AML-193 (cell line): Measurements from ENCODE around the gene SLC9C2.
"Not testable (repeated sequence)": the region's sequence is repeated elsewhere in the genome, so short reads cannot be mapped to it uniquely, and the experiment has no call there.

Experiments
- DNase-seq, 2 experiments: peaks; one replicate each; lab custom pipeline; 2025; lab: John Stamatoyannopoulos, UW

The SLC9C2 gene

DNA sequence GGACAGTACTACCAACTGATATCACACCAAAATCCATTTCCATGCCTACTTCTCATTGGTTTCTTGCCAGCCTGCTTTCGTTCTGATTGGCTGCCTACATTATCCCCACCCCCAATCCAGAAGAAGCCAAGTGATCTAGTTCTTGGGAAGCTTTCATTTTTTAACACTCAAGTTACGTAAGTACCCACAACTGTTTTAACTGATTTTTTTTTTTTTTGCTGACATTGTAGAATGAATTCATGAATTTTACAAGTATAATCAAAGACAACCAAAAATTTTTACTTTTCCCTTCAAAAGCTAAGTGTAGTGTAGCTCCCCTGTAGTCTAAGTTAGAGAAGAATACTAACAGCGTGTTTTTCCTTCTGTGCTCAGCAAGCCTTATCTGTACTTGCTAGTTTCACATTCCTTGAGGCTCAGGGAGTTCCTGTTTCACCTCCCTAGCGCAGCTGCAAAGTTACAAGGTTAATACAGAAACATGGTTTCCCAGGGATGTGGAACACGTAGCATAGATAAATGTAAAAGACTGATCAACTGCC is at the start of gene SLC9C2:
Gene SLC9C2, minus strand, starts transcription at position 17 of the 536 bp plus-strand sequence. CDS start 1,296 bp downstream, outside the sequence.
- no peak for DNase-seq

DNA sequence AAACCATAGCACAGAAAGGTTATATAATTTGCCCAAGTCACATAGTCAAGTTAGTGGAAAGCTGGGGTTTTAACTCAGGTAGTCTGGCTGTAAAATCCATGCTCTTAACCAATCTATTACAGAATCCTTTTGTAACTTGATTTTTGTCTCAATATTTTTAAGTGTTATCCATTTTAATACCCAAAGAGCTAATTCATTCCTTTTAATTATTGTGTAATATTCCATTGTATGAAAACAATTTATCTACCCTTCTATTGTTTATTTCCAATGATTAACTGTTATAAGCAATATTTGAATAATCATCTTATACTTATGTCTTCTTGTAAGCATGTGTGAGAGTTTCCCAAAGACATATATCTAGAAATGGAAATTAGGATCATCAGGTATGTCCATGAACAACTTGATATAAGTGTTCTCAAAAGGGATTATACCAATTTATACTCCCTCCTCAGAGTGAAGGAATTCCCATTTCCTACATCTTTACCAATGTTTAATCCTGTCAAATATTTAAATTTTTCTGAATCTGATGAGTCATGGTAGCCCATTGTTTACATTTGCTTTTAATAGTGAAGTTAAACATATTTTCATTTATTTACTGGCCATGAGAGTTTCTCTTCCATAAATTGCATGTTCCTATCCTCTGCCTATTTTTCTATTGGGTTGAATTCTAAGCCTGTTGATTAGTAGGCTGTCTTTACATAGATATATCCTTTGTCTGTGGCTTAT is 46.2 kb upstream of the SLC9C2 start:
- no peak for DNase-seq

DNA sequence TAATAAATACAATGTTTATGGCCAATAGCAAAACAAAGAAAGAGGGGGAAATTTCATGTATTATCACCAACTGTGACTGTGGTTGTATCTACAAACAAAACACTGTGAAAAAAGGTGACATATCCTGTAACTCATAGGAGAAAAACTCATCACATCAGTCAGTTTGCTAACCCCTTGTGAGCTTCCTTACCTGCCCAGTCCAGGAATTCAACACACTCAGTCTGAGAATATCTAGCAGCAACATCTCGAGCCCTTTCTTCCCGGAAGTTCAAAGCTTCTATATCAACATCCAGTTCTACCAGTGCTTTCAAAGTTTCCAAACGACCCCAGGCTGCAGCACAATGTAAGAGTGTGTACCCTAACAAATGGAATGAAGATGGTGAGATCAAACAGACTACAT is 43.8 kb upstream of the SLC9C2 start:
- DNase-seq = no peak

DNA sequence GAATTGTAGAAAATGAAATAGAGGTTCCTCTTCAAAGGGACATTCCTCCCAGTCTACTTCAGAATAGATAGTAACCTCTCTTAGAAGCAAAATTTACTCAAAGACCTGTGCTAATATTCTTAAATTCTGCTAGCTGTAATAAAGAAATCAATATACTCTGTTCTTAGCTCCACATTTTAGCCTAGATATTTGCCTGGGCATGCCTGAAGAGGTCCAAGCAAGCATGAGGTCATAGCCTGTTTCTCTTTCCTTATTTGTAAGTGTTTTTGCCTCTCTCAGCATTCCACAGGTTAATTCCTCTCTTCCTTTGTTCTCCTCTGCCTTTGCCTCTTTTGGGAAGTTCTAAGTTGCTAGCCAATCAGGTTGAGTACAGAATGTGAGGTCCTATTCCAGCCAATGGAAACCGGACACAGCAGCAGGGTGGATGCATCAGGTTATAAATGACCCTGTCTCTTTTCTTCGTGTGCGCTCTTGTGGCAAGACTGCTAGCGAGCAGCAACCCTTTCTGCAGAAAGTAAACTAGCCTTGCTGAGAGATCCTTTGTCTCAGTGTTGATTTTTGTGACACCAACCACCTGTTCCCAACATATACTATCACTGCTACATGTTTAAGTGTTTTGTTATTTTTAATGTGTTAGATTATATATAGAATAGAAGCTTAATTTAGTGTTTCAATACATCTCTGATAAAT is 39.7 kb upstream of the SLC9C2 start:
- DNase-seq = not testable (repeated sequence)

DNA sequence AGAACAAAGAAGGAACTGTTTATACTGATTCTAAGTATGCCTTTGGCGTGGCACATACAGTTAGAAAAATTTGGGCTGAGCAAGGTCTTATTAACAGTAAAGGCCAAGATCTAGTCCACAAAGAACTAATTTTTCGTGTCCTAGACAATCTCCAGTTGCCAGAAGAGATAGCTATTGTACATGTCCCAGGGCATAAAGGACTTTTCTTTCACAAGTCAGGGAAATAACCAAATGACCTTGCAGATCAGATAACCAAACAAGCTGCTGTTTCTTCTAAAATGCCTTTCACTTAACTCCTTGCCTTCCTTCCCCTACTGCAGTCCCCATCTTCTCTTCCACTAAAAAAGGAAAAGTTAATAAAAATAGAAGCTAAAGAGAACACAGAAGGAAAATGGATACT is 36.2 kb upstream of the SLC9C2 start:
- no peak for DNase-seq

GRCh38 chr1:173638043-173639021 is 35.5 kb upstream of the SLC9C2 start:
- DNase-seq = no peak

DNA sequence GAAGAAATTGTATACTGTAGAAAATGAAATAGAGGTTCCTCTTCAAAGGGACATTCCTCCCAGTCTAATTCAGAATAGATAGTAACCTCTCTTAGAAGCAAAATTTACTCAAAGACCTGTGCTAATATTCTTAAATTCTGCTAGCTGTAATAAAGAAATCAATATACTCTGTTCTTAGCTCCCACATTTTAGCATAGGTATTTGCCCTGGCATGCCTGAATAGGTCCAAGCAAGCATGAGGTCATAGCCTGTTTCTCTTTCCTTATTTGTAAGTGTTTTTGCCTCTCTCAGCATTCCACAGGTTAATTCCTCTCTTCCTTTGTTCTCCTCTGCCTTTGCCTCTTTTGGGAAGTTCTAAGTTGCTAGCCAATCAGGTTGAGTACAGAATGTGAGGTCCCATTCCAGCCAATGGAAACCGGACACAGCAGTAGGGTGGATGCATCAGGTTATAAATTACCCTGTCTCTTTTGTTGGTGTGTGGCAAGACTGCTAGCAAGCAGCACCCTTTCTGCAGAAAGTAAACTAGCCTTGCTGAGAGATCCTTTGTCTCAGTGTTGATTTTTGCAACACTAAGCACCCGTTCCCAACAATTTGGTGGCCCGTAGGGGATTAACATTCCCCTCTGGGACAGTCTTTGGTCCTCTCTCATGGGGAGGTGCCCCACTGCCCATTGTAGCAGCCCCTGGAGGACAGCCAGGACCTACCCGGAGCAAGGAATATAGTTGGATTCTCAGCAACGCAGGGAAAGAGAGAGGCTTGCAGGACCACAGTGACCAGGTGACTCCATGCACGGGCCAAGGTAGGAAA is 34.6 kb upstream of the SLC9C2 start:
- DNase-seq = not testable (repeated sequence)

DNA sequence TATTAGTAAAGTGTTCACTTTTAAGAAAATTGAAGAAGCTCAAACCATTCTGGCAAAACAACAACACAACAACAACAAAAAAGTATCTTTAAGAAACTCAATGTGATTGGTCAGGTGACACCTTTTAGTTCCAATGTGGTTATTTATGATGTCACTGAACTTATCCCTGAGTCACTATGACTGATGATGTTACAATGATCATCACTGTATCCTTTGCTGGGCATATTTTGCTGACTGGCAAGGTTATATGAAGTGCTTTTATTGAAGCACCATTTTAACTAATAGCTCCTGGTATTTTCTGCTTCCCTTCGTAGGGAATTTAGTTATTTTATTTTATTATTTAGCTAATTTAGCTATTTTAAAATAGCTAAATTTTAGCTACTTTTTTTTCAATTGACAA is 32.2 kb upstream of the SLC9C2 start, which contains the start of gene TEX50:
Gene TEX50, plus strand, starts transcription at position 223 of the 400 bp plus-strand sequence. CDS start 184 bp downstream, outside the sequence.
- DNase-seq = no peak

GRCh38 chr1:173628888-173629287 is 26.0 kb upstream of the SLC9C2 start:
- no peak for DNase-seq

DNA sequence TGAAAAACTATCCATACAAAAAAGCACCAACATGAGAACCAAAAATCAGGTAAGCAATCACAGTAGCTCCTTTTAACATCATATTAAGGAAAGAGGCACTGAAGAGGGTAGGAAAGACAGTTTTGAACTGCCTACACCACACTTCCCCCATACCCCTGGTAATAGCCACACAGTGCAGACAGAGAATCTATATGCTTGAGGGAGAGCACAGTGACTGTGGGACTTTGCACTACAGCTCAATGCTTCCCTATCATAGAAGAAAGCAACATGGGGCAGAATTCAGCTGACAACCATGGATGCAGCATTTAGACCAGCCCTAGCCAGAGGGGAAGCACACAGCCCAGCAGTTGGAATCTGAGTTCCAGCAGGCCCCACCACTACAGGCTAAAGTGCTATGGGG is 24.4 kb upstream of the SLC9C2 start:
- no peak for DNase-seq

DNA sequence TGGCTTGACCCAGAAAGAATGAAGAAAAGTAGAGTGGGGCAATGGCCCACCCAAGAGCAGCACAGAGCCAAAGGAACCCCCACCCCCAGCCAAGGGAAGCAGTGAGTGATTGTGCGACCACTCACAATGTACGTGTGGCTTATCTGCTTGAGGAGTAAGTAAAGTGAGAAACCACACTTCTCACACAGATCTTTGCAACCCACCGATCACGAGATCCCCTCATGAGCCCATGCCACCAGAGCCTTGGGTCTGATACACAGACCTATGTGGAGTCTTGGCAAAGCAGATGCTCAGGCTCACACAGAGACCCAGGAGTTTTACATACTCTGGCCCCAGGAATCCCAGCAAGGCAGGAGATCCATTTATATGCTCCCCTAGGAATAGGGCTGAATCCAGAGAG is 14.0 kb upstream of the SLC9C2 start:
- DNase-seq = no peak

- DNase-seq = not testable (repeated sequence)
These were observed 10.2 kb upstream of the SLC9C2 start for GRCh38 chr1:173613086-173613485.

DNA sequence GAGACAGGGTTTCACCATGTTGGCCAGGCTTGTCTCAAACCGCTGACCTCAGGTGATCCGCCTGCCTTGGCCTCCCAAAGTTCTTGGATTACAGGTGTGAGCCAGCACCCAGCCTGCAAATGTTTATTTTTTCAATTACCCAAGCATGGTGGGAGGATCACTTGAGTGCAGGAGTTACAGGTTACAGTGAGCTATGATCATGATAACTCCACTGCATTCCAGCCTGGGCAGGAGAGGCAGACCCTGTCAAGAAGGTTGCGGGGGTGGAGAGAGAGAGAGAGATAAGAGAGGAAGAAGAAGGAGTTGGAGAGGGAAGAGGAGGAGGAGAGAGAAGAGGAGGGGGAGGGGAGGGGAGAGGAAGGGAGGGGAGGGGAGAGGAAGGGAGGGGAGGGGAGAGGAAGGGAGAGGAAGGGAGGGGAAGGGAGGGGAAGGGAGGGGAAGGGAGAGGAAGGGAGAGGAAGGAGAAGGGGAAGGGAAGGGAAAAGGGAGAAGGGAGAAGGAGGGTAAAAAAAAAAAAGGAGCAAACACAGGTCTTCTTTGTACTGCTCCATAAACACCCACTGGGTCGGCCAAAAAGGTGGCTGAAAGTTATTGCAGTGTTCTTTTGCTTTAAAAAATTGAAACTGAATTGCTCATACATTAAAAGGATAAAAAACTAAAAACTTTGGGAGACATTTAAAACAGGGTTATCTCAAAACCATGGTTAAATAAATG is 5.8 kb upstream of the SLC9C2 start:
- DNase-seq = no peak

- no peak for DNase-seq
These were observed 1.3 kb downstream of the SLC9C2 start for GRCh38 chr1:173601588-173601987.

DNA sequence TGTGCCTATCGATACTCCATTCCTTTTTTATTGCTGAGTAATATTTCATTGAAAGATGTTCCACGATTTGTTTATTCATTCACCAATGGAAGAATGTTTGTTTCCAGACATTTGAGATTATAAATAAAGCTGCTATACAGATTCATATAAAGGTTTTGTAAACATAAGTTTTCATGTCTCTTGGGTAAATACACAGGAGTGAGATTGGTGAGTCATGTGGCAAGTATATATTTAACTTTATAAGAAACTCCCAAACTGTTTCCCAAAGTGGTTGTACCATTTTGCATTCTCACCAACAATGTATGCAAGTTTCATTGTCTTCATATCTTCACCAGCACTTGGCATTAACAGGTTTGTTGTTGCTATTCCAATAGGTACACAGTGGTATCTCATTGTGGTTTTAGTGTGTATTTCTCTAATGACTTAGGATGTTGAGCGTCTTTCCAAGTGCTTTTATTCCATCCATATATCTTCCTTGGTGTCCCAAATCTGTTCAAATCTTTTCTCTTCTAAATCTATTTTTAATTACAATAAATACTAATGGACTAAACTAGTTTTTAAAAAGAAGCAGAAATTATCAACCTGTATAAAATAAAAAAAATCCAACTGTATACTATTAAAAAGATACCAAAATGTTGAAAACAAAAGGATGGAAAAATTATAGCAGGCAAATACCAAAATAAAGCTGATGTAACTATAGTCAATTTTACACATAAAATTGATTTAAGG is 6.6 kb downstream of the SLC9C2 start:
- no peak for DNase-seq

DNA sequence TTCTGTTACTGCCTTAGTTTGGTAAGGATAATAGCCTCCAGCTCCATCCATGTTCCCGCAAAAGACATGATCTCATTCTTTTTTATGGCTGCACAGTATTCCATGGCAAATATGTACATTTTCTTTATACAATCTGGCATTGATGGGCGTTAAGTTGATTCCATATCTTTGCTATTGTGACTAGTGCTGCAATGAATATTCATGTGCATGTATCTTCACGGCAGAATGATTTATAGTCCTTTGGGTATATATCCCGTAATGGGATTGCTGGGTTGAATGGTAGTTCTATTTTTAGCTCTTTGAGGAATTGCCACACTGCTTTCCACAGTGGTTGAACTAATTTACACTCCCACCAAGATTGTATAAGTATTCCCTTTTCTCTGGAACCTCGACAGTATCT is 11.7 kb downstream of the SLC9C2 start:
- not testable (repeated sequence) for DNase-seq

- no peak for DNase-seq
These were observed 12.3 kb downstream of the SLC9C2 start for GRCh38 chr1:173590557-173590956.

GRCh38 chr1:173581383-173582079 is 21.3 kb downstream of the SLC9C2 start:
- DNase-seq = no peak

GRCh38 chr1:173580658-173581057 is 22.2 kb downstream of the SLC9C2 start:
- DNase-seq = no peak
